ENCODE results near the gene OCSTAMP.

The OCSTAMP gene

GRCh38 chr20:46545077-46545826 lies 5.2 kb downstream of the OCSTAMP start:
- DNase-seq (ENCODE audit: extremely low read depth, insufficient read length): no peak
- TF ChIP-seq CTCF (IDR thresholded peaks at IDR 0.05; ENCODE audit: insufficient read depth, low read length, poor library complexity, severe bottlenecking): no peak
- no peaks in the 10 kb centered on the region for H3K27me3 ChIP-seq (replicated peaks; ENCODE audit: control insufficient read depth, insufficient read depth, low read length)
- no peaks in the 10 kb centered on the region for H3K36me3 ChIP-seq (ENCODE audit: control insufficient read depth, insufficient read depth, low read length)
- no peak overlapping the region for H3K4me3 ChIP-seq (replicated peaks; ENCODE audit: low read depth, low read length)

- DNase-seq (ENCODE audit: extremely low read depth, insufficient read length): no peak
- Histone ChIP-seq H3K4me3 (replicated peaks; ENCODE audit: low read depth, low read length) (no peak overlapping the region), H3K36me3 (ENCODE audit: control insufficient read depth, insufficient read depth, low read length) (no peaks in the 10 kb centered on the region), H3K27me3 (replicated peaks; ENCODE audit: control insufficient read depth, insufficient read depth, low read length) (no peaks in the 10 kb centered on the region)
- TF ChIP-seq CTCF (IDR thresholded peaks at IDR 0.05; ENCODE audit: insufficient read depth, low read length, poor library complexity, severe bottlenecking): no peak
Observed at GRCh38 chr20:46544576-46544975, 5.9 kb downstream of the OCSTAMP start.

- no peak overlapping the region for H3K4me3 ChIP-seq (replicated peaks; ENCODE audit: low read depth, low read length)
- TF ChIP-seq CTCF (IDR thresholded peaks at IDR 0.05; ENCODE audit: insufficient read depth, low read length, poor library complexity, severe bottlenecking): no peak
- no peak for DNase-seq (ENCODE audit: extremely low read depth, insufficient read length)
- H3K27me3 ChIP-seq (replicated peaks; ENCODE audit: control insufficient read depth, insufficient read depth, low read length): no peaks in the 10 kb centered on the region
- H3K36me3 ChIP-seq (ENCODE audit: control insufficient read depth, insufficient read depth, low read length): no peaks in the 10 kb centered on the region
Observed at GRCh38 chr20:46543959-46544358, 6.5 kb downstream of the OCSTAMP start.

- TF ChIP-seq CTCF (IDR thresholded peaks at IDR 0.05; ENCODE audit: insufficient read depth, low read length, poor library complexity, severe bottlenecking): no peak
- no peak for DNase-seq (ENCODE audit: extremely low read depth, insufficient read length)
- H3K4me3 ChIP-seq (replicated peaks; ENCODE audit: low read depth, low read length): no peak overlapping the region
- H3K36me3 ChIP-seq (ENCODE audit: control insufficient read depth, insufficient read depth, low read length): no peaks in the 10 kb centered on the region
- H3K27me3 ChIP-seq (replicated peaks; ENCODE audit: control insufficient read depth, insufficient read depth, low read length): no peaks in the 10 kb centered on the region
Observed at GRCh38 chr20:46543033-46543432, 7.4 kb downstream of the OCSTAMP start.

- TF ChIP-seq CTCF (IDR thresholded peaks at IDR 0.05; ENCODE audit: insufficient read depth, low read length, poor library complexity, severe bottlenecking): no peak
- H3K27me3 ChIP-seq (replicated peaks; ENCODE audit: control insufficient read depth, insufficient read depth, low read length): no peaks in the 10 kb centered on the region
- H3K36me3 ChIP-seq (ENCODE audit: control insufficient read depth, insufficient read depth, low read length): no peaks in the 10 kb centered on the region
- H3K4me3 ChIP-seq (replicated peaks; ENCODE audit: low read depth, low read length): no peak overlapping the region
- no peak for DNase-seq (ENCODE audit: extremely low read depth, insufficient read length)
Observed at GRCh38 chr20:46541229-46541935, 9.1 kb downstream of the OCSTAMP start.
